ENCODE results near the gene ZBTB3.

Gene ZBTB3

GRCh38 chr11:62753736-62754603, at the start of gene ZBTB3 (continued):
- TF ChIP-seq, protein P1, sequence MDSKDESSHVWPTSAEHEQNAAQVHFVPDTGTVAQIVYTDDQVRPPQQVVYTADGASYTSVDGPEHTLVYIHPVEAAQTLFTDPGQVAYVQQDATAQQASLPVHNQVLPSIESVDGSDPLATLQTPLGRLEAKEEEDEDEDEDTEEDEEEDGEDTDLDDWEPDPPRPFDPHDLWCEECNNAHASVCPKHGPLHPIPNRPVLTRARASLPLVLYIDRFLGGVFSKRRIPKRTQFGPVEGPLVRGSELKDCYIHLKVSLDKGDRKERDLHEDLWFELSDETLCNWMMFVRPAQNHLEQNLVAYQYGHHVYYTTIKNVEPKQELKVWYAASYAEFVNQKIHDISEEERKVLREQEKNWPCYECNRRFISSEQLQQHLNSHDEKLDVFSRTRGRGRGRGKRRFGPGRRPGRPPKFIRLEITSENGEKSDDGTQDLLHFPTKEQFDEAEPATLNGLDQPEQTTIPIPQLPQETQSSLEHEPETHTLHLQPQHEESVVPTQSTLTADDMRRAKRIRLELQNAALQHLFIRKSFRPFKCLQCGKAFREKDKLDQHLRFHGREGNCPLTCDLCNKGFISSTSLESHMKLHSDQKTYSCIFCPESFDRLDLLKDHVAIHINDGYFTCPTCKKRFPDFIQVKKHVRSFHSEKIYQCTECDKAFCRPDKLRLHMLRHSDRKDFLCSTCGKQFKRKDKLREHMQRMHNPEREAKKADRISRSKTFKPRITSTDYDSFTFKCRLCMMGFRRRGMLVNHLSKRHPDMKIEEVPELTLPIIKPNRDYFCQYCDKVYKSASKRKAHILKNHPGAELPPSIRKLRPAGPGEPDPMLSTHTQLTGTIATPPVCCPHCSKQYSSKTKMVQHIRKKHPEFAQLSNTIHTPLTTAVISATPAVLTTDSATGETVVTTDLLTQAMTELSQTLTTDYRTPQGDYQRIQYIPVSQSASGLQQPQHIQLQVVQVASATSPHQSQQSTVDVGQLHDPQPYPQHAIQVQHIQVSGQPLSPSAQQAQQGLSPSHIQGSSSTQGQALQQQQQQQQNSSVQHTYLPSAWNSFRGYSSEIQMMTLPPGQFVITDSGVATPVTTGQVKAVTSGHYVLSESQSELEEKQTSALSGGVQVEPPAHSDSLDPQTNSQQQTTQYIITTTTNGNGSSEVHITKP (tag by site-specific recombination; IDR thresholded peaks at IDR 0.05): peak; percentile 47; the same call in 1 of the 2 replicates
- peak; percentile 85 for TF ChIP-seq GLIS2 (tag by site-specific recombination; IDR thresholded peaks at IDR 0.05)
- TF ChIP-seq ZNF121 (tag by site-specific recombination; IDR thresholded peaks at IDR 0.05): no peak

DNA sequence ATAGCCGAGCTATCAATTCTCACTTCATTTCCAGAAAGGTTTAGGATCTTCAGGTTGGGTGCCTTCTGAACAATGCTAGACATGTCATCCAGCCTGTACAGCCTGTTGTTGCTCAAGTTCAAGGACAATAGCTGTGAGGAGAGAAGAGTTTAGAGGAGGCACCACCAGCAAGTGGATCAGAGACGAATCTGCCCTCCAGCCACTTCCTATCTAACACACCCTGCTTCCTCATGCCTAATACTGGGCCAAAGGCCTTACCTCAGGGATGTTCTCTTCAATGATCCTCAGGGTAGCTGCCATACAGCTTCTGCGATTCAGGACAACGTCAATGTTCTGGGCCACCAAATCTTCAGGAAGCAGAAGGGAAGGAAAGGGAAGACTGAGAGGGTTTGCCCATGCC, 47.1 kb upstream of the ZBTB3 start:
- H3K27ac ChIP-seq (ENCODE audit: extremely low read depth, low read depth, low read length): no peak overlapping the region
- no peak for TF ChIP-seq ZNF830 (tag by site-specific recombination; IDR thresholded peaks at IDR 0.05; ENCODE audit: low read depth)
- TF ChIP-seq ZSCAN30 (tag by site-specific recombination; IDR thresholded peaks at IDR 0.05): no peak
- TF ChIP-seq ZXDB (tag by site-specific recombination; IDR thresholded peaks at IDR 0.05): no peak
- TF ChIP-seq ZNF274 (IDR thresholded peaks at IDR 0.05; ENCODE audit: low read length): no peak
- TF ChIP-seq ZNF274 (tag by site-specific recombination; IDR thresholded peaks at IDR 0.05; ENCODE audit: borderline replicate concordance): no peak
- TF ChIP-seq ZNF776 (tag by site-specific recombination; IDR thresholded peaks at IDR 0.05; ENCODE audit: borderline replicate concordance): no peak
- TF ChIP-seq, protein P1 (tag by site-specific recombination; IDR thresholded peaks at IDR 0.05): no peak
- no peak for TF ChIP-seq ZNF169 (tag by site-specific recombination; IDR thresholded peaks at IDR 0.05)
- TF ChIP-seq, protein P2, sequence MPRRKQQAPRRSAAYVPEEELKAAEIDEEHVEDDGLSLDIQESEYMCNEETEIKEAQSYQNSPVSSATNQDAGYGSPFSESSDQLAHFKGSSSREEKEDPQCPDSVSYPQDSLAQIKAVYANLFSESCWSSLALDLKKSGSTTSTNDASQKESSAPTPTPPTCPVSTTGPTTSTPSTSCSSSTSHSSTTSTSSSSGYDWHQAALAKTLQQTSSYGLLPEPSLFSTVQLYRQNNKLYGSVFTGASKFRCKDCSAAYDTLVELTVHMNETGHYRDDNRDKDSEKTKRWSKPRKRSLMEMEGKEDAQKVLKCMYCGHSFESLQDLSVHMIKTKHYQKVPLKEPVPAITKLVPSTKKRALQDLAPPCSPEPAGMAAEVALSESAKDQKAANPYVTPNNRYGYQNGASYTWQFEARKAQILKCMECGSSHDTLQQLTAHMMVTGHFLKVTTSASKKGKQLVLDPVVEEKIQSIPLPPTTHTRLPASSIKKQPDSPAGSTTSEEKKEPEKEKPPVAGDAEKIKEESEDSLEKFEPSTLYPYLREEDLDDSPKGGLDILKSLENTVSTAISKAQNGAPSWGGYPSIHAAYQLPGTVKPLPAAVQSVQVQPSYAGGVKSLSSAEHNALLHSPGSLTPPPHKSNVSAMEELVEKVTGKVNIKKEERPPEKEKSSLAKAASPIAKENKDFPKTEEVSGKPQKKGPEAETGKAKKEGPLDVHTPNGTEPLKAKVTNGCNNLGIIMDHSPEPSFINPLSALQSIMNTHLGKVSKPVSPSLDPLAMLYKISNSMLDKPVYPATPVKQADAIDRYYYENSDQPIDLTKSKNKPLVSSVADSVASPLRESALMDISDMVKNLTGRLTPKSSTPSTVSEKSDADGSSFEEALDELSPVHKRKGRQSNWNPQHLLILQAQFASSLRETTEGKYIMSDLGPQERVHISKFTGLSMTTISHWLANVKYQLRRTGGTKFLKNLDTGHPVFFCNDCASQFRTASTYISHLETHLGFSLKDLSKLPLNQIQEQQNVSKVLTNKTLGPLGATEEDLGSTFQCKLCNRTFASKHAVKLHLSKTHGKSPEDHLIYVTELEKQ (tag by site-specific recombination; IDR thresholded peaks at IDR 0.05; ENCODE audit: borderline replicate concordance): no peak
- no peak for TF ChIP-seq ZNF571 (tag by site-specific recombination; IDR thresholded peaks at IDR 0.05)
- TF ChIP-seq ZNF416 (tag by site-specific recombination; IDR thresholded peaks at IDR 0.05): no peak
- TF ChIP-seq ZNF514 (tag by site-specific recombination; IDR thresholded peaks at IDR 0.05): no peak
- no peak for TF ChIP-seq IKZF3 (tag by site-specific recombination; IDR thresholded peaks at IDR 0.05)
- no peak overlapping the region for H3K4me3 ChIP-seq (ENCODE audit: low read depth, low read length)
- H3K36me3 ChIP-seq (ENCODE audit: control insufficient read depth in 2 of 2, insufficient read depth in 1 of 2, low read length in 2 of 2): peaks cover 30 to 77% of the 10 kb centered on the region in 2 experiments
- ChIA-PET POLR2A (interaction anchor here (0.8 to 2.0 kb wide), 7 partner anchors 11 to 55 kb away, joined by 3 to 9 read pairs (median 4); partner anchors contain the start of genes STX5, TMEM179B and ZBTB3), CTCF (interaction anchor here (1.1 kb wide), 1 partner anchor 10 kb away, joined by 4 read pairs; no protein-coding TSS in a partner anchor)
- H3K9me3 ChIP-seq (ENCODE audit: control insufficient read depth, insufficient read depth, low read depth, low read length): no peaks in the 10 kb centered on the region
- H3K4me1 ChIP-seq (ENCODE audit: control insufficient read depth, insufficient read depth, low read length): no peaks in the 10 kb centered on the region

Data from HEK293 (cell line).